Brain microvascular endothelial cell (primary cell): ENCODE results near the gene NRXN3.

ENCODE experiments used
- DNase-seq: peaks from one replicate; pipeline ENCODE4 v3.0.0-alpha.2; 2020
- H3K27ac ChIP-seq: fragments of 250-450 bp; sonication (Bioruptor Pico); 2 replicates; pipeline ENCODE4 v1.5.1; 2020; ENCODE audit warnings: mild to moderate bottlenecking, moderate library complexity
- H3K27me3 ChIP-seq: fragments of 250-450 bp; sonication (Bioruptor Pico); replicated peaks from 2 replicates; pipeline ENCODE4 v1.5.1; 2020; ENCODE audit warnings: mild to moderate bottlenecking
- H3K36me3 ChIP-seq: fragments of 250-450 bp; sonication (Bioruptor Pico); replicated peaks from 2 replicates; pipeline ENCODE4 v1.5.1; 2020; ENCODE audit warnings: mild to moderate bottlenecking
- H3K4me3 ChIP-seq: 2 replicates; pipeline ENCODE4 v1.5.1; 2011; ENCODE audit warnings: low read depth, mild to moderate bottlenecking, control low read depth, low read length, moderate library complexity
- in situ Hi-C: cut with HindIII; loops from 2 replicates; pipeline ENCODE4 v1.10.0; 2017; ENCODE audit warnings: low sequenced_read_pairs, low pct_ligation_motif_present
- TF ChIP-seq, protein P1 (sequence below): IDR thresholded peaks from 2 replicates; pipeline ENCODE4 v1.5.1; 2011; ENCODE audit warnings: low read depth, mild to moderate bottlenecking, moderate library complexity, low read length, control low read depth, inconsistent platforms; ENCODE audit errors: missing control alignments

NRXN3 gene

DNA sequence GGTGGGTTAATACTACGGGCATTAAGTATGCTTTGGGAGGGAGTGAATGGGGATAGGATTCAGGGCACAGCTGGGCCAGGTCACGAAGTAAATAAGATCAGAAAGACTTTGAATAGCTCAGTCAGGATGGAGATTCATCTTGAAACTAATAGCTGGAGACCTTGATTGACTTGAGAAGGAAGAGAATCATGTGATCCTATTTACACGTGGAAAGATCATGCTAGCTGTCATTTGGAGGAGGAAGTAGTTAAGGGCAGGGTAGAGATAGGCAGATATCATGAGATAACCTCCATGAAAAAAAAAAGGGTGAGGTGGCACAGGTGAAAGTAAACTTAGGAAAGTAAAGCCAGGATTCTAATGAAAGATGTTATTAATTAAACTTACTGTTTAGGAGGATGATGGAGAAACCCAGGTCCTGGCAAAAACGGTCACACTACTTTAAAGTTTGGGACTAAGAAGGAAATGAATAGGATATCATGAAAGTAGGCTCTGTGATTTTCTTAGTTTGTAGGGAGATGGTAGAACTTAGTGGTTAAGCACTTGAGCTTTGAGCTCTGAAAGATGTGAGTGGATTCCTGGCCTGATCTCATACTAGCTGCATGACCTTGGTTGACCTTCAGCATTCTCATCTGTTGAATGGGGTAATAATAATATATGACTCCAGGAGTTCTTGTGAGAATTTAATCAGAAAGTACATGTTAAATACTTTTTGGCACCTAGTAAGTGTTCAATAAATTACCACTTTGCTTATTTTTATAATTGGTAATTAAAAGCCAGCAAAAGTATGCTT is 439.0 kb downstream of the NRXN3 start:
- in situ Hi-C loops, result no loop called here
- Histone ChIP-seq H3K27ac (no peak overlapping the region), H3K4me3 (no peak overlapping the region), H3K36me3 (no peaks in the 10 kb centered on the region), H3K27me3 (no peaks in the 10 kb centered on the region)
- no peak for DNase-seq
- TF ChIP-seq, protein P1, sequence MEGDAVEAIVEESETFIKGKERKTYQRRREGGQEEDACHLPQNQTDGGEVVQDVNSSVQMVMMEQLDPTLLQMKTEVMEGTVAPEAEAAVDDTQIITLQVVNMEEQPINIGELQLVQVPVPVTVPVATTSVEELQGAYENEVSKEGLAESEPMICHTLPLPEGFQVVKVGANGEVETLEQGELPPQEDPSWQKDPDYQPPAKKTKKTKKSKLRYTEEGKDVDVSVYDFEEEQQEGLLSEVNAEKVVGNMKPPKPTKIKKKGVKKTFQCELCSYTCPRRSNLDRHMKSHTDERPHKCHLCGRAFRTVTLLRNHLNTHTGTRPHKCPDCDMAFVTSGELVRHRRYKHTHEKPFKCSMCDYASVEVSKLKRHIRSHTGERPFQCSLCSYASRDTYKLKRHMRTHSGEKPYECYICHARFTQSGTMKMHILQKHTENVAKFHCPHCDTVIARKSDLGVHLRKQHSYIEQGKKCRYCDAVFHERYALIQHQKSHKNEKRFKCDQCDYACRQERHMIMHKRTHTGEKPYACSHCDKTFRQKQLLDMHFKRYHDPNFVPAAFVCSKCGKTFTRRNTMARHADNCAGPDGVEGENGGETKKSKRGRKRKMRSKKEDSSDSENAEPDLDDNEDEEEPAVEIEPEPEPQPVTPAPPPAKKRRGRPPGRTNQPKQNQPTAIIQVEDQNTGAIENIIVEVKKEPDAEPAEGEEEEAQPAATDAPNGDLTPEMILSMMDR, result no peak

DNA sequence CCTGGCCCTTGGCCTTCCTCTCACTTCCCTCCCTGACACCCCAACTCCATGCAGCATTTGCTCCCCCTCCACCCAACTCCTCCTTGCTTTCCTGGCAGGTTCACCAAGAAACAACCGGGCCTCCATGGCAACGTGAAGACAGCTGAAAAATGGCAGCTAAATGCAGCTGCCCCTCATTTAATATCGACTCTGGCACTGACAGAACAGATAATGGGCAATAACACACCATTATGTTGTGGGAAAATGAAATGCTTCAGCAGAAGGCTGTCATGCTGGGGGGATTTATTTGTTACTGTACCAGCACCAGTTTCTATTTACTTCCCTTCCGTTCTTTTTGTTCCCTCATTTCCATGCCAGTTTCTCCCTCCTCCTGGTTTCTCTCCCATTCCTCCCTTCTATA is 440.8 kb downstream of the NRXN3 start:
- Histone ChIP-seq H3K27me3 (no peaks in the 10 kb centered on the region), H3K36me3 (no peaks in the 10 kb centered on the region), H3K4me3 (no peak overlapping the region), H3K27ac (no peak overlapping the region)
- in situ Hi-C loops, result no loop called here
- no peak for DNase-seq
- TF ChIP-seq, protein P1, result no peak

DNA sequence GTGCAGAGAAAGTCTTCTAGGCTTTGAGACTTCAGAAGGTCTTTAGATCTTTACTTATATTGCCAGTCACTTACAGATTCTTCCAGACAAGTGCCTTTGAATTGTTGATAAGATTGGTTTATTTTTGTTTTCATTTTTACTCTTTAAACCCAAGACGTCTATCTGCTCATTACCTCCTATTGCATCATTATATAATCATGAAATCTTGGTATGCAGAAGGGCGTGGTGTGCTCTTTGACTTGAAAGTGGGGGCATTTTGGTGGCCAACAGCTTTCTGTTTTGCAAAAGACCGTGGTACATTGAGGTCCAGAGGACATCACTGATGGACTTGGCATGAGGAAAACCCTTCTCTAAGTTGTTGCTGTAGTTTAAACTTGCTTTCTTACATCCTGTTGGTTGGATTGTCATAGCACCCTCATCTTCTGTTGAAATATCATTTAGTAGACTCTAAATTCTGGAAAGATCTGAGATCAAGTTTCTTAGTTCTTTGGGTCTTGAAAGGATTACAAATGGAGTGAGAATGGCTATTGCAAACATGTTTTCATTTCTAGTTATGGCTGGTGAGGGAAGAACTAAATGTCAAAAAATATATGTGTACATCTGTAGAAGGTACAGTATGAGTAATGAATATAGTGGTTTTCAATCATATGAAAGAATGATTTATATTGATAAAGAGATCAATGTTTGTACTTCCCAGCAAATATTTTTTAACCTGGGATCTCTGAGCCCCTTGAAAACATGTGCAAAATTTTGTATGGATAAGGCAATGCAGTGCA is 441.8 kb downstream of the NRXN3 start:
- TF ChIP-seq, protein P1, result no peak
- DNase-seq, result no peak
- no peaks in the 10 kb centered on the region for H3K27me3 ChIP-seq
- in situ Hi-C loops, result no loop called here
- no peak overlapping the region for H3K27ac ChIP-seq
- H3K4me3 ChIP-seq, result no peak overlapping the region
- H3K36me3 ChIP-seq, result no peaks in the 10 kb centered on the region

DNA sequence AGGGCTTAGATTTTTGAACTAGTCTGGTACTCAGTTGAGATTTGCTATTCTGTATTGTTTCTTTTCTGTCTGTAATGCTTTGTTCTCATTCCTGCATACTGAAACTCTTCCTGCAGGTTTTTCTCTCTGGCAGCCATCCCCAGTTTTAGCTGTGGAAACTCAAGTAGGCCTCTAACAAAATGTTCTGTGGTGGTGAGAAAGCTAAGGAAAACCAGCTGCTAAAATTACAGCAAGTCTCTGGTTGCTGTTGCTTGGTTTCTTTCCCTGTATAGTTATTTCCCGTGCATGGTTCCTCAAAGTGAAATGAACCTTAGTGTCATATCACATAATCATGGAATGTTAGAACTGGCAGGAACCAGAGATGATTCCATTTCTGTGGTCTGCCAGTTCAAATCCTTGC is 442.5 kb downstream of the NRXN3 start:
- Histone ChIP-seq H3K4me3 (no peak overlapping the region), H3K36me3 (no peaks in the 10 kb centered on the region), H3K27me3 (no peaks in the 10 kb centered on the region), H3K27ac (no peak overlapping the region)
- in situ Hi-C loops, result no loop called here
- TF ChIP-seq, protein P1, result no peak
- DNase-seq, result no peak

DNA sequence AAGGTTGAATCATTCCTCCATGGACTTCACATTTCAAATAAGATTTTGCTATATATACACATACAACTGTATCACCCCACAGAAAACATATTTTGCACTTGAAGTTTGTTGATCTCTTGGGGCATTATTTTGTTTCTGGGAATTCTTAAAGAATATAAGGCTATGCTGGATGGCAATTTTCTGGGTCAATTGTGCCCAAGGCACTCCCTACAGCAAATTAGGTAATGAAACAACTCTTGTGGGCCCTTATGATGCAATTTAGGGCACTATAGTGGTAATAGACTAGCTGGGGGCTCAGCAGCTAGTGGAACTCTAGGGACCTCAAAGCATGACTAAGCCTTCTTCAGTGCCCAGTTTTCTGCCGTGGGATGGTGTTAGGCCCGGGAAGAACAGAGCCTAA is 444.4 kb downstream of the NRXN3 start:
- H3K27me3 ChIP-seq, result no peaks in the 10 kb centered on the region
- no peak overlapping the region for H3K27ac ChIP-seq
- TF ChIP-seq, protein P1, result no peak
- no peaks in the 10 kb centered on the region for H3K36me3 ChIP-seq
- in situ Hi-C loops, result no loop called here
- no peak for DNase-seq
- no peak overlapping the region for H3K4me3 ChIP-seq
